ENCODE measurements around the gene ERCC6L.
"Not testable (repeated sequence)": the region's sequence is repeated elsewhere in the genome, so short reads cannot be mapped to it uniquely, and the experiment has no call there.

DNA sequence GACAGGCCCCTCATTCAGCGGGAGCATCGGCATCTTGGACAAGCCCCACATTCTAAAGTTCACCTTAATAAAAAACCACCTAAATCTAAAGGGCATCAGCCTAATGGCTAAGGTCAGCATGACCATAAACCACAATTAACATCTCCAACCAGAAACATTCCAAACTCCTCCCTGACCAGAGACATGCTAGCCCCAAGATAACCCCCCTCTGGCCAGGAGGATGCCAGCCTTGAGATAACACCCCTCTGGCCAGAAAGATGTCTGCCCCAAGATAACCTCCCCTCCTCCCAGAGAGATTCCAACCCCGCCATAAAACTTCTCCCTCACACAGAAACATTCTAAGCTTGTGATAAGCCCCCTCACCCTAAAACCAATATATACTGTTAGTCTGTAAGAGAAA lies 18.5 kb downstream of the ERCC6L start:
- TF ChIP-seq SP1 (IDR thresholded peaks at IDR 0.05); FOXK2 (IDR thresholded peaks at IDR 0.05); FOXA1 (IDR thresholded peaks at IDR 0.05); FOXM1 (IDR thresholded peaks at IDR 0.05; ENCODE audit: borderline replicate concordance); BHLHE40 (IDR thresholded peaks at IDR 0.05; ENCODE audit: borderline replicate concordance); ELF4 (IDR thresholded peaks at IDR 0.05); SUZ12 (IDR thresholded peaks at IDR 0.05); ARNT (IDR thresholded peaks at IDR 0.05); ZNF384 (IDR thresholded peaks at IDR 0.05); L3MBTL2 (conservative IDR thresholded peaks at IDR 0.05); TARDBP (IDR thresholded peaks at IDR 0.05); HDGF (IDR thresholded peaks at IDR 0.05; ENCODE audit: borderline replicate concordance): not testable (repeated sequence)
- TF ChIP-seq, protein P1, sequence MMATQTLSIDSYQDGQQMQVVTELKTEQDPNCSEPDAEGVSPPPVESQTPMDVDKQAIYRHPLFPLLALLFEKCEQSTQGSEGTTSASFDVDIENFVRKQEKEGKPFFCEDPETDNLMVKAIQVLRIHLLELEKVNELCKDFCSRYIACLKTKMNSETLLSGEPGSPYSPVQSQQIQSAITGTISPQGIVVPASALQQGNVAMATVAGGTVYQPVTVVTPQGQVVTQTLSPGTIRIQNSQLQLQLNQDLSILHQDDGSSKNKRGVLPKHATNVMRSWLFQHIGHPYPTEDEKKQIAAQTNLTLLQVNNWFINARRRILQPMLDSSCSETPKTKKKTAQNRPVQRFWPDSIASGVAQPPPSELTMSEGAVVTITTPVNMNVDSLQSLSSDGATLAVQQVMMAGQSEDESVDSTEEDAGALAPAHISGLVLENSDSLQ (IDR thresholded peaks at IDR 0.05): not testable (repeated sequence)

All from HEK293T (cell line).